ENCODE results near the gene MAZ. TPM values are rescaled to one million over a fixed set of nuclear protein-coding genes. Genes with fewer than 3 reads are reported as not detected.
"Not testable (repeated sequence)": the region's sequence is repeated elsewhere in the genome, so short reads cannot be mapped to it uniquely, and the experiment has no call there.

MAZ gene
- total RNA-seq (2014; rRNA removed; shearing (Covaris generic)): 496 and 509 TPM in 2 replicates

DNA sequence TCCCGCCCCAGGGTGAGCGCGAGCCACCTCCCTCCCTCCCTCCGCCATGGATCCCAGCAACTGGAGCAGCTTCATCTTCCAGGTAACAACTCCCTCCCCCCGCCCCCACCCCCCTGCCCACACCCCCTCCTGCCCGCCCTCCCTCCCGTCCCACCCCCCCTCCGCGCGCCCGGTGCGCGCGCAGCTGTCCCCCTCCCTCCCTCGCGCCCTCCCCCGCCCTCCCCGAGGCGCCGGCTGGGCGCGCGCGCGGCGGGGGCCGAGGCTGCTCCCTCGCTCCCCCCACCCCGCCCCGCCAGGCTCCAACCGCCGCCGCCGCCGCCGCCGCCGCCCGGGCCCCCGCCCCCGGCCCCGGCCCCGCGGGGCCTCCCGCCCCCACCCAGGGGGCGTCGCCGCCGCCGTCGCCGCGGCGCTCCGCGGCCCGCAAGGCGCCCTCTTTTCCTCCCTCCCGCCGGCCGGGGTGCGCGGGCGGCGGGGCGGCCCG is at the start of gene MAZ:
Gene MAZ, plus strand, starts transcription at position 431 of the 481 bp plus-strand sequence. CDS start 173 bp downstream, outside the sequence.
- H3K4me3 ChIP-seq (ENCODE audit: insufficient read depth, low read depth, low read length): peak within 1 kb of the TSS; percentile 86
- no peak for DNase-seq
- no peaks in the 10 kb centered on the region for H3K27me3 ChIP-seq (ENCODE audit: control insufficient read depth, insufficient read depth, low read length)
- H3K36me3 ChIP-seq (replicated peaks; ENCODE audit: control insufficient read depth, insufficient read depth, low read length): peaks cover 25% of the 10 kb centered on the region

- H3K4me3 ChIP-seq (ENCODE audit: insufficient read depth, low read depth, low read length): no peak overlapping the region
- no peaks in the 10 kb centered on the region for H3K36me3 ChIP-seq (replicated peaks; ENCODE audit: control insufficient read depth, insufficient read depth, low read length)
- no peaks in the 10 kb centered on the region for H3K27me3 ChIP-seq (ENCODE audit: control insufficient read depth, insufficient read depth, low read length)
- no peak for DNase-seq
These were observed 49.7 kb upstream of the MAZ start for GRCh38 chr16:29756654-29757053.

DNA sequence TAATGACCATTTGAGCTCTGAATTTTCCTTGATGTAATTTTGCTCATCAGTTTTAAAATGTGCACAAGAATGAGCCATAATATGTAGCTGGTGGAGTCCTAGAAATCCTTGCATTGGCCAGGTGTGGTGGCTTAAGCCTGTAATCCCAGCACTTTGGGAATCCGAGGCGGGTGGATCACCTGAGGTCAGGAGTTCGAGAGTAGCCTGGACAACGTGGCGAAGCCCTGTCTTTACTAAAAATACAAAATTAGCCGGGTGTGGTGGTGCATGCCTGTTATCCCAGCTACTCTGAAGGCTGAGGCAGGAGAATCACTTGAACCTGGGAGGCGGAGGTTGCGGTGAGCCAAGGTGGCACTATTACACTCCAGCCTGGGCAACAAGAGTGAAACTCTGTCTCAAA is 49.2 kb upstream of the MAZ start:
- H3K27me3 ChIP-seq (ENCODE audit: control insufficient read depth, insufficient read depth, low read length); DNase-seq; H3K36me3 ChIP-seq (replicated peaks; ENCODE audit: control insufficient read depth, insufficient read depth, low read length); H3K4me3 ChIP-seq (ENCODE audit: insufficient read depth, low read depth, low read length): not testable (repeated sequence)

DNA sequence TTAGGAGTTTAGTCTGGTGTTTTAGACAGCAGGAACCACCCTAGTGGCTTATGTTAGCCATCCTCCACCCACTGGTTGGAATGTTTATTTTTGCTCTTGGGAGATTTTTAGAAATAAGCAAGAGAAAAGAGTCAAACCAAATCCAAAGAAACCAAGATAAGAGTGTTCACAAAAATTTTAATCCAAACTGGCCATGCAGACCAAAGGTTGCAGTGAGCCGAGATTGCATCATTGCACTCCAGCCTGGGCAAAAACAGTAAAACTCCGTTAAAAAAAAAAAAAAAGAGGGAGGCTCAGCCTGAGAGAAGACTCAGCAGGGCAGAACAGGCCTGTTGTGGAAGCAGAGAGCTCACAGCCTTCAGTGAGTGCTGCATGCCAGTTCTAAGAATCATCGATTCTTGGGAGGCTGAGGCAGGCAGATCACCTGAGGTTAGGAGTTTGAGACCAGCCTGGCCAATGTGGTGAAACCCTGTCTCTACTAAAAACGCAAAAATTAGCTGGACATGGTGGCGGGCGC is 48.3 kb upstream of the MAZ start:
- no peaks in the 10 kb centered on the region for H3K36me3 ChIP-seq (replicated peaks; ENCODE audit: control insufficient read depth, insufficient read depth, low read length)
- no peak overlapping the region for H3K4me3 ChIP-seq (ENCODE audit: insufficient read depth, low read depth, low read length)
- no peaks in the 10 kb centered on the region for H3K27me3 ChIP-seq (ENCODE audit: control insufficient read depth, insufficient read depth, low read length)
- DNase-seq: no peak

- H3K36me3 ChIP-seq (replicated peaks; ENCODE audit: control insufficient read depth, insufficient read depth, low read length): no peaks in the 10 kb centered on the region
- H3K27me3 ChIP-seq (ENCODE audit: control insufficient read depth, insufficient read depth, low read length): no peaks in the 10 kb centered on the region
- no peak overlapping the region for H3K4me3 ChIP-seq (ENCODE audit: insufficient read depth, low read depth, low read length)
- no peak for DNase-seq
These were observed 45.6 kb upstream of the MAZ start for GRCh38 chr16:29760567-29761279.

GRCh38 chr16:29761280-29761651 is 45.1 kb upstream of the MAZ start:
- H3K27me3 ChIP-seq (ENCODE audit: control insufficient read depth, insufficient read depth, low read length); H3K4me3 ChIP-seq (ENCODE audit: insufficient read depth, low read depth, low read length); H3K36me3 ChIP-seq (replicated peaks; ENCODE audit: control insufficient read depth, insufficient read depth, low read length); DNase-seq: not testable (repeated sequence)

- H3K27me3 ChIP-seq (ENCODE audit: control insufficient read depth, insufficient read depth, low read length): no peaks in the 10 kb centered on the region
- no peak overlapping the region for H3K4me3 ChIP-seq (ENCODE audit: insufficient read depth, low read depth, low read length)
- no peak for DNase-seq
- H3K36me3 ChIP-seq (replicated peaks; ENCODE audit: control insufficient read depth, insufficient read depth, low read length): no peaks in the 10 kb centered on the region
These were observed 44.4 kb upstream of the MAZ start for GRCh38 chr16:29761882-29762281.

DNA sequence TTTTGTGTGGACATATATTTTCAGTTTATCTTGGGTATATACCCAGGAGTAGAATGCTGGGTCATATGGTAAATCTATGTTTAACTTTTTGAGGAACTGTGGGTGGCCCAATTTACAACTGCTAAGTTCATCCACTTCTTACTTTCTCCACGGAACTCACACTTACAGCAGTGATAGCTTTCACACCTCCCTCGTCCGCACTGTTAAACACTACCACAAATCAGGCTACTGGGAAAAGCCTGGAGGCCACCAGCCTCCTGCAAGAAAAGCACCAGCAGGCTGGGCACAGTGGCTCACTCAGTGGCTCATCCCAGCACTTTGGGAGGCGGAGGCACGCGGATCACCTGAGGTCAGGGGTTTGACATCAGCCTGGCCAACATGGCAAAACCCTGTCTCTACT is 43.0 kb upstream of the MAZ start:
- no peak overlapping the region for H3K4me3 ChIP-seq (ENCODE audit: insufficient read depth, low read depth, low read length)
- H3K27me3 ChIP-seq (ENCODE audit: control insufficient read depth, insufficient read depth, low read length): no peaks in the 10 kb centered on the region
- no peak for DNase-seq
- no peaks in the 10 kb centered on the region for H3K36me3 ChIP-seq (replicated peaks; ENCODE audit: control insufficient read depth, insufficient read depth, low read length)

DNA sequence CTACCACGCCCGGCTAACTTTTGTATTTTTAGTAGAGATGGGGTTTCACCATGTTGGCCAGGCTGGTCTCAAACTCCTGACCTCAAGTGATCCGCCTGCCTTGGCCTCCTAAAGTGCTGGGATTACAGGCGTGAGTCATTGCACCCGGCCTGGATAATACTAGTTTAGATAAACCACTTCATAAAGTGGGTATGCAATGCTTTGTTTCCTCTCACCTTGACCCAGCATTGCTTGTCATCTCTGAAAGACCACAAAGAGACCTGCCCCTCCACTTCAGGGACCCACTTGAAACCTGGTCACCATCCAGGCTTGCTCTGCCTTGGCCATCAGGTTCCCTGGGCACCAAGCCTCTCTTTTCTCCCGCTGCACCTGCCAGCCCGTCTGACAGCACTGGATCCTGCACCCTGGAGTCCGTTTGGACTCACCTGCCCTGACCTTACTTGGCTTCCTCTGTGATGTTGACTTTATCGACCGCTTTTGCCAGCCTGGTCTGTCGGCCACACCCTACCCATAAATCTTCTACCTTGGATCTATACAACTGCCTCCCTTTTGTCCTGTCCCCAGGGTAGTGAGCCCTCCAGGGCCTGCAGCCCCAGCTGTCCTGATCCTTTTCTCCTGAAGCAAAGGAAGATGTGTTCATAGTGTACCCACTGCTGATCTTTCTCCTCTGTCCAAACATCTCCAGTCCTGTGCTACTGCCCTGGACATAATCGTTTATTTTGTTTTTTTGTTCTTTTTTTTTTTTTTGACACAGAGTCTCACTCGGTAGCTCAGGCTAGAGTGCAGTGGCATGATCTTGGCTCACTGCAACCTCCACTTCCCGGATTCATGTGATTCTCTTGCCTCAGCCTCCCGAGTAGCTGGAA is 40.9 kb upstream of the MAZ start:
- peak; percentile 5 for DNase-seq

DNA sequence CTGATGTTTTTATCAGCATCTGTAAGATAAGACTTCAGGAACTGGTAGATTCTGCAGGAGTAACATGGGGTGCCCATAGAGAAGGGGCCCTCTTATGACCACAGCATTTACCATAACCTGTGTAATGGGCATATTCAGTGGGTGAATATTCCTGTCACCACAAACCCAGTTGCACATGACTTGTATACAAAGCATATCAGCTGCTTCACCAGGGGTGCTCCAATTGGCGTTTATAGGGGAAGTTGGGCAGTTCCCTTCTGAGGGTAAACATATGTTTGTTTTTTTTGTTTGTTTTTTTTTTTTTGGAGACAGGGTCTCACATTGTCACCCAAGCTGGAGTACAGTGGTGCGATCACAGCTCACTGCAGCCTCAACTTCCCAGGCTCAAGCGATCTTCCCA is 39.8 kb upstream of the MAZ start:
- Histone ChIP-seq H3K36me3 (replicated peaks; ENCODE audit: control insufficient read depth, insufficient read depth, low read length) (no peaks in the 10 kb centered on the region), H3K27me3 (ENCODE audit: control insufficient read depth, insufficient read depth, low read length) (no peaks in the 10 kb centered on the region), H3K4me3 (ENCODE audit: insufficient read depth, low read depth, low read length) (no peak overlapping the region)
- DNase-seq: no peak

More for the DNA sequence above, 40.9 kb upstream of the MAZ start:
- H3K36me3 ChIP-seq (replicated peaks; ENCODE audit: control insufficient read depth, insufficient read depth, low read length): no peaks in the 10 kb centered on the region
- H3K4me3 ChIP-seq (ENCODE audit: insufficient read depth, low read depth, low read length): no peak overlapping the region
- H3K27me3 ChIP-seq (ENCODE audit: control insufficient read depth, insufficient read depth, low read length): no peaks in the 10 kb centered on the region

GRCh38 chr16:29767062-29767461 is 39.3 kb upstream of the MAZ start:
- Histone ChIP-seq H3K36me3 (replicated peaks; ENCODE audit: control insufficient read depth, insufficient read depth, low read length) (no peaks in the 10 kb centered on the region), H3K27me3 (ENCODE audit: control insufficient read depth, insufficient read depth, low read length) (no peaks in the 10 kb centered on the region), H3K4me3 (ENCODE audit: insufficient read depth, low read depth, low read length) (no peak overlapping the region)
- DNase-seq: no peak

- Histone ChIP-seq H3K4me3 (ENCODE audit: insufficient read depth, low read depth, low read length) (no peak overlapping the region), H3K27me3 (ENCODE audit: control insufficient read depth, insufficient read depth, low read length) (no peaks in the 10 kb centered on the region), H3K36me3 (replicated peaks; ENCODE audit: control insufficient read depth, insufficient read depth, low read length) (no peaks in the 10 kb centered on the region)
- no peak for DNase-seq
These were observed 36.8 kb upstream of the MAZ start for GRCh38 chr16:29769507-29769906.

DNA sequence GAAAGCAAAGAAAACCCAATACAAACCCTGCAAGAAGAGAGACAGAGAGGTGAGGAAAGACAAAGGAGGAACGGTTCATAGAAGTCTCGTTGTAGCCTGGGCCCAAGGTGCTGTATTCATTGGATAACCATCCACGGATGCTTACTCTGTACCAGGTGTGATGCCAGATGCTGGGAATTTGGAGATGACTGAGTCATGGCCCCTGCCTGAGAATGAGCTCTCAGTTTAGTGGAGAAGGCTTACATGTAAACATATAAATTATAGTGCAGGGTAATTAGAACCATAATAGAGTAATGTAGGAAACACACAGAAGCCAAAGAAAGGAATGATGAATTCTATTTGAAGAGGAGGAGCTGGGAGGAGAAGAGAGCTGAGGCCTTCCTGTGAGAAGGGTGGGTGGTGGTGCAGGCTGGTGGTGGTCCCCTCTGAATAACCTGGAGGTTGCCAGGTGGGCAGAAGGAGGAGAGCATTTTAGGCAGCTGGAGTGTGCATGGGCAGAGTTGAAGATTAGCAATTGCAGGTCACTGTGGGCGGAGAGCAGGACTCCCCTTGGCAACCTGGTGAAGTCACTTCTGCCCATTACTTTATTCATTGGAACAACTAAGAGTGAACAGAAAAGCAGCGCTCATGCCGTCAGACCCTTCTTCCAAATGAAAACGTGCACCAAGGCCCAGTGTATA is 35.9 kb upstream of the MAZ start:
- H3K36me3 ChIP-seq (replicated peaks; ENCODE audit: control insufficient read depth, insufficient read depth, low read length): no peaks in the 10 kb centered on the region
- peak; percentile 7 for DNase-seq
- no peak overlapping the region for H3K4me3 ChIP-seq (ENCODE audit: insufficient read depth, low read depth, low read length)
- no peaks in the 10 kb centered on the region for H3K27me3 ChIP-seq (ENCODE audit: control insufficient read depth, insufficient read depth, low read length)

DNA sequence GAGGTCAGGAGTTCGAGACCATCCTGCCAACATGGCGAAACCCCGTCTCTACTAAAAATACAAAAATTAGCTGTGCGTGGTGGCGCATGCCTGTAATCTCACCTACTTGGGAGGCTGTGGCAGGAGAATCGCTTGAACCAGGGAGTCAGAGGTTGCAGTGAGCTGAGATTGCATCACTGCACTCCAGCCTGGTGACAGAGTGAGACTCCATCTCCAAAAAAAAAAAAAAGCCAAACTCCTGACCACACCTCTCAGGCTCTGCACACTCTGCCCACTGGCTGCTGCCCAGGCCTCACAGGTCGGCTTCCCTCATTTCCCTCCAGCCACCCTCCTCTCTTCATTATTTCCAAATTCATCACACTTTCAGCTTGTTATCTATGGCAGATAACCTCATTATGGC is 34.0 kb upstream of the MAZ start:
- H3K36me3 ChIP-seq (replicated peaks; ENCODE audit: control insufficient read depth, insufficient read depth, low read length); DNase-seq; H3K27me3 ChIP-seq (ENCODE audit: control insufficient read depth, insufficient read depth, low read length); H3K4me3 ChIP-seq (ENCODE audit: insufficient read depth, low read depth, low read length): not testable (repeated sequence)
